ENCODE measurements around the gene ABL2. TPM values are rescaled to one million over a fixed set of nuclear protein-coding genes. Genes with fewer than 3 reads are reported as not detected.

Gene ABL2
- total RNA-seq, 1 experiment from 2014 or later: 21.9 TPM

- no peak for DNase-seq (ENCODE audit: low read depth)
Measured at GRCh38 chr1:179092896-179093461, 136.5 kb downstream of the ABL2 start.

GRCh38 chr1:179091691-179092165 lies 137.7 kb downstream of the ABL2 start:
- no peak for DNase-seq (ENCODE audit: low read depth)

- no peak for DNase-seq (ENCODE audit: low read depth)
Measured at GRCh38 chr1:179090923-179091322, 138.6 kb downstream of the ABL2 start.

- DNase-seq (ENCODE audit: low read depth): no peak
Measured at GRCh38 chr1:179090522-179090921, 139.0 kb downstream of the ABL2 start.

GRCh38 chr1:179089827-179090482 lies 139.5 kb downstream of the ABL2 start:
- DNase-seq (ENCODE audit: low read depth): no peak

GRCh38 chr1:179087665-179088064 lies 141.8 kb downstream of the ABL2 start:
- peak; percentile 28 for DNase-seq (ENCODE audit: low read depth)

- no peak for DNase-seq (ENCODE audit: low read depth)
Measured at GRCh38 chr1:179083533-179083932, 145.9 kb downstream of the ABL2 start.

- DNase-seq (ENCODE audit: low read depth): no peak
Measured at GRCh38 chr1:179082999-179083335, 146.5 kb downstream of the ABL2 start.

GRCh38 chr1:179082333-179082998 lies 147.0 kb downstream of the ABL2 start:
- peak; percentile 47 for DNase-seq (ENCODE audit: low read depth)

GRCh38 chr1:179081687-179082332 lies 147.7 kb downstream of the ABL2 start, which contains the start of gene TOR3A:
TOR3A (plus strand) TSS chr1:179082070; CDS start chr1:179082129, 59 bp downstream.
- peak; percentile 95 for DNase-seq (ENCODE audit: low read depth)

- DNase-seq (ENCODE audit: low read depth): no peak
Measured at GRCh38 chr1:179080866-179081686, 148.4 kb downstream of the ABL2 start.

- peak; percentile 68 for DNase-seq (ENCODE audit: low read depth)
Measured at GRCh38 chr1:179079113-179079761, 150.2 kb downstream of the ABL2 start.

GRCh38 chr1:179077396-179077795 lies 152.1 kb downstream of the ABL2 start:
- no peak for DNase-seq (ENCODE audit: low read depth)

GRCh38 chr1:179066471-179066870 lies 163.0 kb downstream of the ABL2 start:
- DNase-seq (ENCODE audit: low read depth): no peak

- peak; percentile 17 for DNase-seq (ENCODE audit: low read depth)
Measured at GRCh38 chr1:179061360-179062282, 167.9 kb downstream of the ABL2 start.

- no peak for DNase-seq (ENCODE audit: low read depth)
Measured at GRCh38 chr1:179058487-179059483, 170.7 kb downstream of the ABL2 start.

GRCh38 chr1:179055937-179056336 lies 173.5 kb downstream of the ABL2 start:
- no peak for DNase-seq (ENCODE audit: low read depth)

- DNase-seq (ENCODE audit: low read depth): no peak
Measured at GRCh38 chr1:179053486-179053885, 176.0 kb downstream of the ABL2 start.

- no peak for DNase-seq (ENCODE audit: low read depth)
Measured at GRCh38 chr1:179052776-179053175, 176.7 kb downstream of the ABL2 start.

All from Daoy (cell line).